Mesenchymal stem cell (in vitro differentiated cells and primary cell): ENCODE measurements around the gene ABHD4.
A peak's percentile ranks its signal among the peaks of the same experiment; 100 is the strongest.

Experiments used
- DNase-seq: peaks from one replicate; pipeline ENCODE4 v3.0.0-alpha.2; 2013
- H2AFZ ChIP-seq: one replicate; pipeline ENCODE4 v1.6.1; 2013; ENCODE audit warnings: low read depth, mild to moderate bottlenecking, control low read depth, inconsistent platforms, low read length, moderate library complexity
- H2AK5ac ChIP-seq: 2 replicates; pipeline ENCODE4 v1.6.1; 2013; ENCODE audit warnings: low read length, moderate library complexity, mild to moderate bottlenecking, inconsistent platforms; ENCODE audit not compliant: severe bottlenecking
- H2BK120ac ChIP-seq: one replicate; pipeline ENCODE4 v1.6.1; 2013; ENCODE audit warnings: low read depth, mild to moderate bottlenecking, inconsistent platforms, low read length, moderate library complexity
- H2BK12ac ChIP-seq, 2 experiments: one replicate each; pipeline ENCODE4 v1.6.1; 2013; ENCODE audit warnings: inconsistent platforms in 2 of 2, low read length in 2 of 2, mild to moderate bottlenecking in 2 of 2, moderate library complexity in 2 of 2, control low read depth in 1 of 2
- H2BK15ac ChIP-seq: one replicate; pipeline ENCODE4 v1.6.1; 2013; ENCODE audit warnings: mild to moderate bottlenecking, low read depth, inconsistent platforms; ENCODE audit not compliant: poor library complexity, severe bottlenecking
- H2BK5ac ChIP-seq: 2 replicates; pipeline ENCODE4 v1.6.1; 2013; ENCODE audit warnings: low read depth, mild to moderate bottlenecking, low read length, control low read depth, inconsistent platforms; ENCODE audit not compliant: poor library complexity, severe bottlenecking
- H3K14ac ChIP-seq, 2 experiments: one replicate each; pipeline ENCODE4 v1.6.1; 2013; ENCODE audit warnings: inconsistent platforms in 2 of 2, low read length in 2 of 2, control low read depth in 1 of 2, mild to moderate bottlenecking in 1 of 2, moderate library complexity in 1 of 2
- H3K18ac ChIP-seq, 2 experiments: one replicate each; pipeline ENCODE4 v1.6.1; 2013; ENCODE audit warnings: inconsistent platforms in 2 of 2, low read length in 2 of 2, control low read depth in 1 of 2, low read depth in 1 of 2, mild to moderate bottlenecking in 1 of 2
- H3K23ac ChIP-seq, 2 experiments: one replicate each; pipeline ENCODE4 v1.6.1; 2013; ENCODE audit warnings: inconsistent platforms in 2 of 2, low read length in 2 of 2, mild to moderate bottlenecking in 2 of 2, moderate library complexity in 2 of 2, control low read depth in 1 of 2
- H3K27ac ChIP-seq: 2 replicates; pipeline ENCODE4 v1.5.1; 2013; ENCODE audit warnings: mild to moderate bottlenecking, moderate library complexity, low read length, control low read depth, inconsistent platforms; ENCODE audit not compliant: poor library complexity, severe bottlenecking
- H3K27me3 ChIP-seq, 2 experiments: 2 replicates each; pipeline versions ENCODE4 v1.6.1 to v1.7.0; 2013; ENCODE audit warnings: low read length in 2 of 2, mild to moderate bottlenecking in 2 of 2, moderate library complexity in 2 of 2, control low read depth in 1 of 2, inconsistent platforms in 1 of 2; ENCODE audit not compliant: control insufficient read depth in 1 of 2, insufficient read depth in 1 of 2
- H3K36me3 ChIP-seq, 2 experiments: 2 replicates each; pipeline versions ENCODE4 v1.6.1 to v1.7.0; 2013; ENCODE audit warnings: low read length in 2 of 2, control low read depth in 1 of 2, inconsistent platforms in 1 of 2, low read depth in 1 of 2, mild to moderate bottlenecking in 1 of 2; ENCODE audit not compliant: insufficient read depth in 2 of 2, control insufficient read depth in 1 of 2
- H3K4ac ChIP-seq, 2 experiments: one replicate each; pipeline ENCODE4 v1.6.1; 2013; ENCODE audit warnings: inconsistent platforms in 2 of 2, low read length in 2 of 2, mild to moderate bottlenecking in 2 of 2, moderate library complexity in 2 of 2, control low read depth in 1 of 2, low read depth in 1 of 2
- H3K4me1 ChIP-seq: 2 replicates; pipeline ENCODE4 v1.6.1; 2013; ENCODE audit warnings: low read depth, low read length, control low read depth; ENCODE audit not compliant: control insufficient read depth, insufficient read depth
- H3K4me2 ChIP-seq: 2 replicates; pipeline ENCODE4 v1.6.1; 2013; ENCODE audit warnings: low read length, mild to moderate bottlenecking, inconsistent platforms; ENCODE audit not compliant: poor library complexity, severe bottlenecking
- H3K4me3 ChIP-seq, 2 experiments: 2 replicates each; pipeline versions ENCODE4 v1.5.1 to v1.7.0; 2013; ENCODE audit warnings: low read length in 2 of 2, mild to moderate bottlenecking in 2 of 2, control low read depth in 1 of 2, low read depth in 1 of 2; ENCODE audit not compliant: insufficient read depth in 1 of 2
- H3K79me1 ChIP-seq: replicated peaks from 2 replicates; pipeline ENCODE4 v1.6.1; 2013; ENCODE audit warnings: mild to moderate bottlenecking, control low read depth, low read length, inconsistent platforms; ENCODE audit not compliant: poor library complexity, severe bottlenecking
- H3K9ac ChIP-seq: 2 replicates; pipeline ENCODE4 v1.7.0; 2013; ENCODE audit warnings: mild to moderate bottlenecking, low read length, moderate library complexity
- H3K9me3 ChIP-seq: 2 replicates; pipeline ENCODE4 v1.7.0; 2013; ENCODE audit warnings: mild to moderate bottlenecking, low read length; ENCODE audit not compliant: control insufficient read depth
- H4K8ac ChIP-seq: one replicate; pipeline ENCODE4 v1.6.1; 2013; ENCODE audit warnings: inconsistent platforms, mild to moderate bottlenecking, low read length, moderate library complexity
- H4K91ac ChIP-seq: one replicate; pipeline ENCODE4 v1.6.1; 2013; ENCODE audit warnings: mild to moderate bottlenecking, low read length, inconsistent platforms
- WGBS: methylation state at CpG from one replicate; pipeline ENCODE4 v1.1.7; 2013; ENCODE audit warnings: mixed read lengths; 5-methylcytosine and 5-hydroxymethylcytosine counted together

Gene ABHD4

DNA sequence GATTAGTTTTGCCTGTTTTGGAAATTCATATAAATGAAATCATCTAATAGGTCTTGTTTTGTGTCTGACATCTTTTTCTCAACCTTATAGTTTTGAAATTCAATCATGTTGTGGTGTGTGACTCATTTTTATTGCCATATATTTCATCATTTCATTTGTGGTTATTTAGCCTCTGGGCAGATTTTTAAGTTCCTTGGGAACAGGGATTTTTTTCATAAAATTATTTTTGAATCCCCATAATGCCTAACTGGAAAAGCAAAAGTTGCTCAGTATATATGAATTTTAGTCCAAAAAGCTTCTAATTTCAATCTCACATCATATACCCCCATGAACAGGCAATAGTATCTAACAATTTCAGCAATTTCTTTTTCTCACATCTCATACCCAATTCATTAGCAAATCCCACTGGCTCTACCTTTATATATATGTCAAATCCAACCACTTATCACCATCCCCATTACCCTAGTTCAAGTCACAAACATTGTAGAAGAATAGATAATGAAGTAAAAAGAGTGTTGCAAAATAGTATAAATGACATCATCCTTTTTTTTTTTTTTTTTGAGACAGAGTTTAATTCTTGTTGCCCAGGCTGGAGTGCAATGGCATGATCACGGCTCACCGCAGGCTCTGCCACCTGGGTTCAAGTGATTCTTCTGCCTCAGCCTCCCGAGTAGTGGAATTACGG, 48.6 kb downstream of the ABHD4 start:
- Histone ChIP-seq H3K9me3 (no peaks in the 10 kb centered on the region), H4K91ac (no peak overlapping the region), H3K4me2 (no peak overlapping the region), H2BK120ac (no peak overlapping the region), H2AK5ac (no peak overlapping the region), H3K79me1 (no peaks in the 10 kb centered on the region), H3K4ac (no peak overlapping the region), H2BK12ac (no peak overlapping the region), H3K9ac (peak overlapping the region; percentile 80), H3K14ac (no peak overlapping the region), H4K8ac (no peak overlapping the region), H3K27ac (no peak overlapping the region), H3K4me3 (no peak overlapping the region), H3K27me3 (peaks cover 0 to 6% of the 10 kb centered on the region in 2 experiments), H3K36me3 (no peaks in the 10 kb centered on the region), H2BK5ac (no peak overlapping the region), H2BK15ac (no peak overlapping the region), H3K4me1 (peaks cover 3% of the 10 kb centered on the region), H3K18ac (no peak overlapping the region), H2AFZ (no peak overlapping the region), H3K23ac (no peak overlapping the region)
- WGBS: 96% methylated on average over 4 of the region's 4 CpGs
- peak; percentile 71 for DNase-seq

DNA sequence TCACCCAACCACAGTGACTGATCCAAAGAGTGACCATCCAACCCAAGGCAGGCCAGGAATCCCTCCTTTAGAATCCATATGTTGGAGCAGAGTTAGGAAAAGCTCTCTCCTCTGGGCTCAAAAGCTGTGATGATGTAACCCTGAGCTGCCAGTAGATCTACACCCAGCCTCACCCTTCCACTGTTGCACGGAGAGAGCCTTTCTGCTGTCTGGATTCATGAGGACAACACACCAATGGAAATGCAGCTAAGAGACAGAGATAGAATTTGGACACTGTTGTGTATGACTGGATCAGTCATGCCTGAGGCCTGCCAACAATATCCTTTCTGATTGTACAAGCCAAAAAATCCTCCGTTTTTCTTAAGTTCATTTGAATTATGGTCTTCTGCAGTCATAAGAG, 50.4 kb downstream of the ABHD4 start:
- peak overlapping the region; percentile 0 for H3K9ac ChIP-seq
- H3K36me3 ChIP-seq: no peaks in the 10 kb centered on the region
- no peak overlapping the region for H3K4ac ChIP-seq
- 89% methylated on average over 1 of the region's 2 CpGs for WGBS
- H2AFZ ChIP-seq: no peak overlapping the region
- no peak overlapping the region for H3K4me3 ChIP-seq
- no peak overlapping the region for H4K91ac ChIP-seq
- no peak overlapping the region for H3K27ac ChIP-seq
- no peak overlapping the region for H3K4me2 ChIP-seq
- H2BK15ac ChIP-seq: no peak overlapping the region
- H3K18ac ChIP-seq: no peak overlapping the region
- no peak overlapping the region for H2BK120ac ChIP-seq
- no peak overlapping the region for H2BK5ac ChIP-seq
- H3K79me1 ChIP-seq: no peaks in the 10 kb centered on the region
- H3K14ac ChIP-seq: no peak overlapping the region
- H3K27me3 ChIP-seq: peaks cover 0 to 6% of the 10 kb centered on the region in 2 experiments
- H2AK5ac ChIP-seq: no peak overlapping the region
- no peak overlapping the region for H4K8ac ChIP-seq
- H3K9me3 ChIP-seq: no peaks in the 10 kb centered on the region
- H3K4me1 ChIP-seq: peaks cover 3% of the 10 kb centered on the region
- no peak overlapping the region for H3K23ac ChIP-seq
- no peak for DNase-seq
- no peak overlapping the region for H2BK12ac ChIP-seq

- no peak overlapping the region for H4K8ac ChIP-seq
- no peak overlapping the region for H3K4me2 ChIP-seq
- H3K27me3 ChIP-seq: no peaks in the 10 kb centered on the region
- no peak overlapping the region for H2BK15ac ChIP-seq
- H3K27ac ChIP-seq: no peak overlapping the region
- H3K4me1 ChIP-seq: peaks cover 3% of the 10 kb centered on the region
- H3K18ac ChIP-seq: no peak overlapping the region
- no peak overlapping the region for H2AK5ac ChIP-seq
- no peak overlapping the region for H2AFZ ChIP-seq
- no peaks in the 10 kb centered on the region for H3K36me3 ChIP-seq
- H3K23ac ChIP-seq: no peak overlapping the region
- 94% methylated on average over 5 of the region's 7 CpGs for WGBS
- H3K4ac ChIP-seq: no peak overlapping the region
- H3K9me3 ChIP-seq: no peaks in the 10 kb centered on the region
- no peak for DNase-seq
- no peak overlapping the region for H2BK120ac ChIP-seq
- H3K14ac ChIP-seq: no peak overlapping the region
- H2BK12ac ChIP-seq: no peak overlapping the region
- H3K79me1 ChIP-seq: no peaks in the 10 kb centered on the region
- H3K9ac ChIP-seq: no peak overlapping the region
- no peak overlapping the region for H4K91ac ChIP-seq
- H2BK5ac ChIP-seq: no peak overlapping the region
- no peak overlapping the region for H3K4me3 ChIP-seq
These were observed 52.1 kb downstream of the ABHD4 start for GRCh38 chr14:22650046-22650739.

GRCh38 chr14:22650960-22651521, 52.9 kb downstream of the ABHD4 start:
- Histone ChIP-seq H2BK120ac (no peak overlapping the region), H3K27me3 (no peaks in the 10 kb centered on the region), H2BK12ac (no peak overlapping the region), H4K8ac (no peak overlapping the region), H3K14ac (no peak overlapping the region), H3K4me1 (peaks cover 4% of the 10 kb centered on the region), H2AK5ac (no peak overlapping the region), H4K91ac (no peak overlapping the region), H3K36me3 (no peaks in the 10 kb centered on the region), H3K4me3 (no peak overlapping the region), H2AFZ (no peak overlapping the region), H3K27ac (no peak overlapping the region), H3K9me3 (no peaks in the 10 kb centered on the region), H3K4ac (no peak overlapping the region), H2BK15ac (no peak overlapping the region), H3K4me2 (no peak overlapping the region), H2BK5ac (no peak overlapping the region), H3K9ac (no peak overlapping the region), H3K79me1 (no peaks in the 10 kb centered on the region), H3K18ac (no peak overlapping the region), H3K23ac (no peak overlapping the region)
- WGBS: 88% methylated on average over 3 of the region's 3 CpGs
- DNase-seq: peak; percentile 24
